ENCODE data around the gene SGIP1.
A peak's percentile ranks its signal among the peaks of the same experiment; 100 is the strongest.
"Not testable (repeated sequence)": the region's sequence is repeated elsewhere in the genome, so short reads cannot be mapped to it uniquely, and the experiment has no call there.

Gene SGIP1

GRCh38 chr1:66725885-66726665 is 192.1 kb downstream of the SGIP1 start:
- H3K4me3 ChIP-seq (ENCODE audit: low read depth, low read length): no peak overlapping the region
- DNase-seq (ENCODE audit: low read depth): peak; percentile 84
- TF ChIP-seq CTCF (IDR thresholded peaks at IDR 0.05; ENCODE audit: insufficient read depth, low read depth, low read length, missing control alignments): peak; percentile 92

- no peak for TF ChIP-seq CTCF (IDR thresholded peaks at IDR 0.05; ENCODE audit: insufficient read depth, low read depth, low read length, missing control alignments)
- no peak overlapping the region for H3K4me3 ChIP-seq (ENCODE audit: low read depth, low read length)
- no peak for DNase-seq (ENCODE audit: low read depth)
Observed at GRCh38 chr1:66728021-66728420, 194.1 kb downstream of the SGIP1 start.

- not testable (repeated sequence) for DNase-seq (ENCODE audit: low read depth); H3K4me3 ChIP-seq (ENCODE audit: low read depth, low read length)
Observed at GRCh38 chr1:66728716-66729115, 194.8 kb downstream of the SGIP1 start.

GRCh38 chr1:66729119-66729518 is 195.2 kb downstream of the SGIP1 start:
- DNase-seq (ENCODE audit: low read depth): peak; percentile 54
- TF ChIP-seq CTCF (IDR thresholded peaks at IDR 0.05; ENCODE audit: insufficient read depth, low read depth, low read length, missing control alignments): no peak
- H3K4me3 ChIP-seq (ENCODE audit: low read depth, low read length): no peak overlapping the region

- TF ChIP-seq CTCF (IDR thresholded peaks at IDR 0.05; ENCODE audit: insufficient read depth, low read depth, low read length, missing control alignments): no peak
- H3K4me3 ChIP-seq (ENCODE audit: low read depth, low read length): no peak overlapping the region
- DNase-seq (ENCODE audit: low read depth): no peak
Observed at GRCh38 chr1:66729523-66729922, 195.6 kb downstream of the SGIP1 start.

GRCh38 chr1:66730462-66730861 is 196.5 kb downstream of the SGIP1 start:
- DNase-seq (ENCODE audit: low read depth): no peak
- TF ChIP-seq CTCF (IDR thresholded peaks at IDR 0.05; ENCODE audit: insufficient read depth, low read depth, low read length, missing control alignments): no peak
- no peak overlapping the region for H3K4me3 ChIP-seq (ENCODE audit: low read depth, low read length)

GRCh38 chr1:66731170-66731865 is 197.4 kb downstream of the SGIP1 start:
- DNase-seq (ENCODE audit: low read depth): peak; percentile 45
- TF ChIP-seq CTCF (IDR thresholded peaks at IDR 0.05; ENCODE audit: insufficient read depth, low read depth, low read length, missing control alignments): no peak
- H3K4me3 ChIP-seq (ENCODE audit: low read depth, low read length): no peak overlapping the region
